ENCODE results near the gene TBC1D3B. TPM values are rescaled to one million over a fixed set of nuclear protein-coding genes. Genes with fewer than 3 reads are reported as not detected.

Gene TBC1D3B
- total RNA-seq, 1 donor from 2014 or later, result 8.4 TPM

DNA sequence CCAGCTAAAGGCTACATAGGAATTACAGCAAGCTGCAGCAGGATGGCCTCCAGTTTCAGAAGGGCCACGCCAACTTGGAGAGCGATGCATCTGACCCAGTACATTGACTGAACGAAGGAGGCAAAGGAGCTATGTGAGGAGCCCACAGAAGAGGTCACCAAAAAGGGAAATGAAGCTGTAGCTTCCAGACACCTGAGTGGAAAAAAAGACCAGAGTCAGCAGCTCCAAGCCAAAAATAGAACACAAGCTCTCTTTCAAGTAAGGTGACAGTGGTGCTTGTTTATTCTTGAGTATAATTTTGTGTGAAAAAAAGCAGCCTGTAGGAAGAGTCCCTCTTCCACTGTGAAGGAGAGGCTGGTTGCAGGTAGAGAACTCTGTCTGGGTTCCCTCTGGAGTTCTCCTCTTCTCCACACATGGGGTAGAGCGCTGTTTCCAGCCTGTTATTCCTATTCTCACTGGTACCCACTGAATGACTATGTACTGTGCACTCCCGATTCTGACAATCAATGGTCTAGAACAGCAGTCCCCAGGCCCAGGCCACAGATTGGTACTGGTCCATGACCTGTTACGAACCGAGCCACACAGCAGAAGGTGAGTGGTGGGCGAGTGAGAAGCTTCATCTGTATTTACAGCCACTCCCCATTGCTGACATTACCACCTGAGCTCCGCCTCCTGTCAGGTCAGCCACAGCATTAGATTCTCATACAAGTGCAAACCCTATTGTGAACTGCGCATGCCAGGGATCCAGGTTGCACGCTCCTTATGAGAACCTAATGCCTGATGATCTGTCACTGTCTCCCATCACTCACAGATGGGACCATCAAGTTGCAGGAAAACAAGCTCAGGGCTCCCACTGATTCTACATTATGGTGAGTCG, 57.7 kb downstream of the TBC1D3B start:
- H3K27ac Mint-ChIP-seq (ENCODE audit: unreplicated experiment), result no peak overlapping the region
- H3K4me3 Mint-ChIP-seq (ENCODE audit: unreplicated experiment), result no peak overlapping the region
- DNase-seq (ENCODE audit: low spot score), result no peak
- peaks cover 20% of the 10 kb centered on the region for H3K27me3 Mint-ChIP-seq (ENCODE audit: low read depth)
- H3K36me3 Mint-ChIP-seq (ENCODE audit: low read depth), result no peaks in the 10 kb centered on the region
- H3K4me1 Mint-ChIP-seq (ENCODE audit: low read depth), result no peaks in the 10 kb centered on the region
- peaks cover 4% of the 10 kb centered on the region for H3K9me3 Mint-ChIP-seq (ENCODE audit: low read depth)
- TF ChIP-seq, protein P1, sequence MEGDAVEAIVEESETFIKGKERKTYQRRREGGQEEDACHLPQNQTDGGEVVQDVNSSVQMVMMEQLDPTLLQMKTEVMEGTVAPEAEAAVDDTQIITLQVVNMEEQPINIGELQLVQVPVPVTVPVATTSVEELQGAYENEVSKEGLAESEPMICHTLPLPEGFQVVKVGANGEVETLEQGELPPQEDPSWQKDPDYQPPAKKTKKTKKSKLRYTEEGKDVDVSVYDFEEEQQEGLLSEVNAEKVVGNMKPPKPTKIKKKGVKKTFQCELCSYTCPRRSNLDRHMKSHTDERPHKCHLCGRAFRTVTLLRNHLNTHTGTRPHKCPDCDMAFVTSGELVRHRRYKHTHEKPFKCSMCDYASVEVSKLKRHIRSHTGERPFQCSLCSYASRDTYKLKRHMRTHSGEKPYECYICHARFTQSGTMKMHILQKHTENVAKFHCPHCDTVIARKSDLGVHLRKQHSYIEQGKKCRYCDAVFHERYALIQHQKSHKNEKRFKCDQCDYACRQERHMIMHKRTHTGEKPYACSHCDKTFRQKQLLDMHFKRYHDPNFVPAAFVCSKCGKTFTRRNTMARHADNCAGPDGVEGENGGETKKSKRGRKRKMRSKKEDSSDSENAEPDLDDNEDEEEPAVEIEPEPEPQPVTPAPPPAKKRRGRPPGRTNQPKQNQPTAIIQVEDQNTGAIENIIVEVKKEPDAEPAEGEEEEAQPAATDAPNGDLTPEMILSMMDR (IDR thresholded peaks at IDR 0.05), result no peak

DNA sequence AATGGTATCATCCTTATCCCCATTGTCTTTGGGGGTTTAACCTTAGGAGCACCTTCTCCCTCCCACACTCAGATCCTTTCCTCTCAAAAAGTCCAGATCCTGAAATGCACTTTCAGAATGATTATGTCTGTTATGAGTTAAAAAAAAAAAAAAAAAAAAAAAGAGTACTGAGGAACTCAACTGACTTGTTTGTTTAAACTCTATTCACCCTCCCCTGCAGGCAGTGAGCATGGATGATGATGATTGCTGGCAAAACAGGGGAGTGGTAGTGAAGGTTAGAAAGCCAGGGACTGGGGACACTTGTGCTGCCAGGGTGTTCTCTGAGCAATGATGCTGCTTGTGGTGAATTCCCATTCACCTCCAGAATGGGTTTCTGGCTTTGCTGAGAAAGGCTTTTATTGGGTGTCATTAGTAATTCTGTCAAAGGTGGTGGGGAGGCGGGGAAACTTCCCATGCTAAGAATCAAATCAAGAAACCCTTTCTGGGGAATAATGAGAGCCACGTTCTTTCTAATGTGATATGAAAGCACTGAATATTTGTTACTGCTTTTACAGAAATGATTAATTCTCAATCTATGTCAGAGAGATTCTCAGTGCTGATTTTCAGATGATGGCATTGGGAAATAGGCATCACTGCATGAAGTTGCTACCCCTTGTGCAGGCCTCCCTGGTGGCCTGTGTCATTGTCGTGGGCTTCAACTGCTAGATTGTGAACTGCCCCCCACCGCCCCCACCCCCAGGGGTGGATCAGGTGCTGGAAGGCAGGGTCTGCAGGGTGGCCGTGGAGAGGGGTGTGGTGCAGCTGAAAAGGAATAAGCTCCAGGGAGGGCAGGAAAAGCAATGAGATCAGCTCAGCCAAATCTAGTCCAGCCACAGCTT, 58.7 kb downstream of the TBC1D3B start:
- TF ChIP-seq, protein P1 (IDR thresholded peaks at IDR 0.05), result no peak
- no peak overlapping the region for H3K4me3 Mint-ChIP-seq (ENCODE audit: unreplicated experiment)
- H3K4me1 Mint-ChIP-seq (ENCODE audit: low read depth), result no peaks in the 10 kb centered on the region
- peaks cover 14% of the 10 kb centered on the region for H3K27me3 Mint-ChIP-seq (ENCODE audit: low read depth)
- H3K9me3 Mint-ChIP-seq (ENCODE audit: low read depth), result peaks cover 4% of the 10 kb centered on the region
- no peak for DNase-seq (ENCODE audit: low spot score)
- no peaks in the 10 kb centered on the region for H3K36me3 Mint-ChIP-seq (ENCODE audit: low read depth)
- H3K27ac Mint-ChIP-seq (ENCODE audit: unreplicated experiment), result no peak overlapping the region

Other genes with a start within 250 kb of the TBC1D3B start
- gene RDM1, start 245.9 kb downstream of the TBC1D3B start, total RNA-seq, result 0.35 TPM in 1 of 3 replicates, not detected in the others
- gene LYZL6, start 232.9 kb downstream of the TBC1D3B start, total RNA-seq, result not detected in 3 replicates
- gene CCL16, start 195.1 kb downstream of the TBC1D3B start, total RNA-seq, result not detected in 3 replicates
- not detected in 3 replicates for gene CCL14, start 189.9 kb downstream of the TBC1D3B start, total RNA-seq
- not detected in 3 replicates for gene CCL15, start 175.1 kb downstream of the TBC1D3B start, total RNA-seq
- not detected in 3 replicates for gene CCL23, start 158.7 kb downstream of the TBC1D3B start, total RNA-seq
- gene CCL18, start 112.4 kb downstream of the TBC1D3B start, total RNA-seq, result not detected in 3 replicates
- gene CCL3, start 86.5 kb downstream of the TBC1D3B start, total RNA-seq, result not detected in 3 replicates
- gene CCL4, start 72.8 kb downstream of the TBC1D3B start, total RNA-seq, result not detected in 3 replicates
- not detected in 3 replicates for gene CCL3L1, start 20.1 kb upstream of the TBC1D3B start, total RNA-seq
- not detected in 3 replicates for gene CCL4L2, start 34.4 kb upstream of the TBC1D3B start, total RNA-seq
- gene TBC1D3I, start 87.9 kb upstream of the TBC1D3B start, total RNA-seq, result 0.58 to 0.60 TPM in 2 of 3 replicates, not detected in the other
- not detected in 3 replicates for gene TBC1D3G, start 147.2 kb upstream of the TBC1D3B start, total RNA-seq
- gene TBC1D3H, start 211.8 kb upstream of the TBC1D3B start, total RNA-seq, result not detected in 3 replicates